HS-5 (cell line): ENCODE data around the gene SPOCK2.

Experiments used
- DNase-seq: peaks from one replicate; pipeline ENCODE4 v3.0.0-alpha.2; 2012; ENCODE audit warnings: low read depth

SPOCK2 gene

GRCh38 chr10:72027498-72027897 is 60.9 kb downstream of the SPOCK2 start:
- DNase-seq = no peak

- DNase-seq = no peak
Measured at GRCh38 chr10:72026278-72027111, 61.9 kb downstream of the SPOCK2 start.

- no peak for DNase-seq
Measured at GRCh38 chr10:72025832-72026231, 62.5 kb downstream of the SPOCK2 start.

- DNase-seq = no peak
Measured at GRCh38 chr10:72025400-72025799, 63.0 kb downstream of the SPOCK2 start.

GRCh38 chr10:72024596-72024995 is 63.8 kb downstream of the SPOCK2 start:
- DNase-seq = no peak

GRCh38 chr10:72022228-72022627 is 66.1 kb downstream of the SPOCK2 start:
- DNase-seq = no peak

- no peak for DNase-seq
Measured at GRCh38 chr10:72020914-72021809, 67.2 kb downstream of the SPOCK2 start.

GRCh38 chr10:72019085-72019876 is 69.1 kb downstream of the SPOCK2 start:
- DNase-seq = no peak

- no peak for DNase-seq
Measured at GRCh38 chr10:72016608-72017300, 71.6 kb downstream of the SPOCK2 start.

- no peak for DNase-seq
Measured at GRCh38 chr10:72015841-72016240, 72.5 kb downstream of the SPOCK2 start.

- DNase-seq = no peak
Measured at GRCh38 chr10:72014785-72015480, 73.4 kb downstream of the SPOCK2 start.

GRCh38 chr10:72014197-72014596 is 74.2 kb downstream of the SPOCK2 start:
- no peak for DNase-seq

- no peak for DNase-seq
Measured at GRCh38 chr10:72013202-72013945, 75.0 kb downstream of the SPOCK2 start.

- DNase-seq = no peak
Measured at GRCh38 chr10:72012796-72013195, 75.6 kb downstream of the SPOCK2 start.

GRCh38 chr10:72011976-72012512 is 76.3 kb downstream of the SPOCK2 start:
- no peak for DNase-seq

- DNase-seq = no peak
Measured at GRCh38 chr10:72011468-72011867, 76.9 kb downstream of the SPOCK2 start.

GRCh38 chr10:72011016-72011415 is 77.3 kb downstream of the SPOCK2 start:
- DNase-seq = no peak

- no peak for DNase-seq
Measured at GRCh38 chr10:72010234-72010973, 77.9 kb downstream of the SPOCK2 start.

- DNase-seq = peak; percentile 42
Measured at GRCh38 chr10:72009425-72010081, 78.8 kb downstream of the SPOCK2 start.
